MM.1S (cell line): ENCODE results near the gene AKR1B15.

Experiments
- EZH2 ChIP-seq: fragments of 300-600 bp; sonication (generic); optimal IDR thresholded peaks from 2 replicates; pipeline ENCODE3; 2017; ENCODE audit warnings: low read depth, mild to moderate bottlenecking, antibody characterized with exemption, low read length, mixed read lengths
- TF ChIP-seq, protein P1 (sequence below): fragments of 300-600 bp; sonication (generic); IDR thresholded peaks from 2 replicates; pipeline ENCODE4 v1.5.1; 2016; ENCODE audit warnings: antibody characterized with exemption, low read length, mixed read lengths

DNA sequence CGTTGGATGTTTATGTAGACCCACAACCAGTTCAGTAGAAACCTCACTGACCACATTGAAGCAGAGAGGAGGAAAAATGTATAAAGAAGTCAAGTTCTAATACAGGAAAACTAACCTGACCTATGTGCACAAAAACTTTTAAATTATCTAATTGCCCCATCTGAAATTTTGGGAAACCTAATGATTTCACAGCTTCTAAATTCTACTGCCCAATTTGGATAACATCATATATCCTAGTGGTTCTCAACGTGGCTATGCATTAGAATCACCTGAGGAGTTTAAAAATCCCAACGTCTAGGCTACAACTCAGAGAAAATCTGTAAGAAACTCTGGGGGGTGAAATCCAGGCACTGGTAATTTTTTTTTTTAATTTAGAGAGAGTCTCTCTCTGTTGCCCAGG lies 14.3 kb upstream of the AKR1B15 start:
- TF ChIP-seq, protein P1, sequence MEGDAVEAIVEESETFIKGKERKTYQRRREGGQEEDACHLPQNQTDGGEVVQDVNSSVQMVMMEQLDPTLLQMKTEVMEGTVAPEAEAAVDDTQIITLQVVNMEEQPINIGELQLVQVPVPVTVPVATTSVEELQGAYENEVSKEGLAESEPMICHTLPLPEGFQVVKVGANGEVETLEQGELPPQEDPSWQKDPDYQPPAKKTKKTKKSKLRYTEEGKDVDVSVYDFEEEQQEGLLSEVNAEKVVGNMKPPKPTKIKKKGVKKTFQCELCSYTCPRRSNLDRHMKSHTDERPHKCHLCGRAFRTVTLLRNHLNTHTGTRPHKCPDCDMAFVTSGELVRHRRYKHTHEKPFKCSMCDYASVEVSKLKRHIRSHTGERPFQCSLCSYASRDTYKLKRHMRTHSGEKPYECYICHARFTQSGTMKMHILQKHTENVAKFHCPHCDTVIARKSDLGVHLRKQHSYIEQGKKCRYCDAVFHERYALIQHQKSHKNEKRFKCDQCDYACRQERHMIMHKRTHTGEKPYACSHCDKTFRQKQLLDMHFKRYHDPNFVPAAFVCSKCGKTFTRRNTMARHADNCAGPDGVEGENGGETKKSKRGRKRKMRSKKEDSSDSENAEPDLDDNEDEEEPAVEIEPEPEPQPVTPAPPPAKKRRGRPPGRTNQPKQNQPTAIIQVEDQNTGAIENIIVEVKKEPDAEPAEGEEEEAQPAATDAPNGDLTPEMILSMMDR: no peak
- TF ChIP-seq EZH2: no peak
